Measurements from ENCODE around the gene TMEM38A. TPM values are rescaled to one million over a fixed set of nuclear protein-coding genes. Genes with fewer than 3 reads are reported as not detected.
A peak's percentile ranks its signal among the peaks of the same experiment; 100 is the strongest.

The TMEM38A gene
- total and polyA plus RNA-seq, 9 of the 15 experiments (the other 6 are each of a cell fraction or from before 2014, with no cell fraction given) = 0.35 to 2.1 (median 1.2) TPM

- no peak for TF ChIP-seq ZHX1 (conservative IDR thresholded peaks at IDR 0.05; ENCODE audit: low read length)
- no peak for TF ChIP-seq GATAD2B (IDR thresholded peaks at IDR 0.05; ENCODE audit: borderline replicate concordance)
- TF ChIP-seq ZNF23 (CRISPR knock-in tag; IDR thresholded peaks at IDR 0.05) = no peak
- TF ChIP-seq ZNF217 (CRISPR knock-in tag; IDR thresholded peaks at IDR 0.05) = no peak
- peak; percentile 82 for TF ChIP-seq RBM25 (IDR thresholded peaks at IDR 0.05; ENCODE audit: low read depth, low read length, severe bottlenecking)
- no peak for TF ChIP-seq ZNF551 (CRISPR knock-in tag; IDR thresholded peaks at IDR 0.05)
- no peak for TF ChIP-seq HDAC8 (tag; IDR thresholded peaks at IDR 0.05)
- no peak for TF ChIP-seq ZNF707 (CRISPR knock-in tag; conservative IDR thresholded peaks at IDR 0.05)
- TF ChIP-seq ZNF41 (CRISPR knock-in tag; conservative IDR thresholded peaks at IDR 0.05) = no peak
- TF ChIP-seq ATF4 (CRISPR knock-in tag; IDR thresholded peaks at IDR 0.05) = no peak
- TF ChIP-seq CHD7 (IDR thresholded peaks at IDR 0.05; ENCODE audit: low read depth, low read length) = no peak
- no peak for TF ChIP-seq CBFB (CRISPR knock-in tag; IDR thresholded peaks at IDR 0.05)
- TF ChIP-seq NBN (IDR thresholded peaks at IDR 0.05; ENCODE audit: low read depth) = peak; percentile 42; the same call in 1 of the 2 replicates
Measured at GRCh38 chr19:16659832-16660708, 869 bp upstream of the TMEM38A start, which contains the start of gene SMIM7 (continued).
